Measurements from ENCODE around the gene MANSC4.
"Not testable (repeated sequence)": the region's sequence is repeated elsewhere in the genome, so short reads cannot be mapped to it uniquely, and the experiment has no call there.

The MANSC4 gene

DNA sequence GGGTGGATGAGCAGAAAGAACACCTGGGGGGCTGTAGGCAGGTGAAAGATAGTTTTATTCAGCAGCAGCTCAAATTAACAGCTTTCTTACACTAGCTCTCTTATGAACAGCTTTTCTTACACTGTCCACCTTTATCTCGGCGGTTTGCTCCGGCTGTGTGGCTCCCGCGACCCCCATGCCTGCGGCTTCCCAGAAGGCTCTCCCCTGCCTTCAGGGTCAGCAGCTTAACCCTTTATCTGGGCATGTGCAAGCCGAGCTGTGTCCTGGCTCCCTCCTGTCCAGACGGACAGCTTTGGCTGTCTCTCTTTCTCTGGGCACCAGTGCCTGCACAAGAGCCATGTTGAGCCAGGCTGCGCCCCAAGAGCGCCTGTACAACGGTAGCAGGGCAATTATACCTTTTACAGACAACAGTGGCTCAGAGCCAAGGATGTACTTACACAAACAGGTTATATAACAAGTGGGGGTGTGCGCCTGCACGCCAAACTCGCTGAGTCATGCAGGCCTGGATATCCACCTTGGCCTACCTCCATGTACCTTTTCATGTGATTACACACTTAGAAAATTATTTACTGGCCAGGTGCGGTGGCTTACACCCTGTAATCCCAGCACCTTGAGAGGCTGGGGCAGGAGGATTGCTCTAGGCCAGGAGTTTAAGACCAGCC, 28.5 kb downstream of the MANSC4 start:
- TF ChIP-seq, protein P1, sequence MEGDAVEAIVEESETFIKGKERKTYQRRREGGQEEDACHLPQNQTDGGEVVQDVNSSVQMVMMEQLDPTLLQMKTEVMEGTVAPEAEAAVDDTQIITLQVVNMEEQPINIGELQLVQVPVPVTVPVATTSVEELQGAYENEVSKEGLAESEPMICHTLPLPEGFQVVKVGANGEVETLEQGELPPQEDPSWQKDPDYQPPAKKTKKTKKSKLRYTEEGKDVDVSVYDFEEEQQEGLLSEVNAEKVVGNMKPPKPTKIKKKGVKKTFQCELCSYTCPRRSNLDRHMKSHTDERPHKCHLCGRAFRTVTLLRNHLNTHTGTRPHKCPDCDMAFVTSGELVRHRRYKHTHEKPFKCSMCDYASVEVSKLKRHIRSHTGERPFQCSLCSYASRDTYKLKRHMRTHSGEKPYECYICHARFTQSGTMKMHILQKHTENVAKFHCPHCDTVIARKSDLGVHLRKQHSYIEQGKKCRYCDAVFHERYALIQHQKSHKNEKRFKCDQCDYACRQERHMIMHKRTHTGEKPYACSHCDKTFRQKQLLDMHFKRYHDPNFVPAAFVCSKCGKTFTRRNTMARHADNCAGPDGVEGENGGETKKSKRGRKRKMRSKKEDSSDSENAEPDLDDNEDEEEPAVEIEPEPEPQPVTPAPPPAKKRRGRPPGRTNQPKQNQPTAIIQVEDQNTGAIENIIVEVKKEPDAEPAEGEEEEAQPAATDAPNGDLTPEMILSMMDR (IDR thresholded peaks at IDR 0.05; ENCODE audit: low read depth, low read length) = no peak
- Histone ChIP-seq H3K36me3 (peaks cover 11% of the 10 kb centered on the region), H3K9me3 (ENCODE audit: severe bottlenecking) (no peaks in the 10 kb centered on the region), H3K27me3 (ENCODE audit: insufficient read depth, low read depth, severe bottlenecking) (no peaks in the 10 kb centered on the region), H3K4me3 (ENCODE audit: low read depth, low read length) (no peak overlapping the region), H3K27ac (no peak overlapping the region)
- no peak for DNase-seq

DNA sequence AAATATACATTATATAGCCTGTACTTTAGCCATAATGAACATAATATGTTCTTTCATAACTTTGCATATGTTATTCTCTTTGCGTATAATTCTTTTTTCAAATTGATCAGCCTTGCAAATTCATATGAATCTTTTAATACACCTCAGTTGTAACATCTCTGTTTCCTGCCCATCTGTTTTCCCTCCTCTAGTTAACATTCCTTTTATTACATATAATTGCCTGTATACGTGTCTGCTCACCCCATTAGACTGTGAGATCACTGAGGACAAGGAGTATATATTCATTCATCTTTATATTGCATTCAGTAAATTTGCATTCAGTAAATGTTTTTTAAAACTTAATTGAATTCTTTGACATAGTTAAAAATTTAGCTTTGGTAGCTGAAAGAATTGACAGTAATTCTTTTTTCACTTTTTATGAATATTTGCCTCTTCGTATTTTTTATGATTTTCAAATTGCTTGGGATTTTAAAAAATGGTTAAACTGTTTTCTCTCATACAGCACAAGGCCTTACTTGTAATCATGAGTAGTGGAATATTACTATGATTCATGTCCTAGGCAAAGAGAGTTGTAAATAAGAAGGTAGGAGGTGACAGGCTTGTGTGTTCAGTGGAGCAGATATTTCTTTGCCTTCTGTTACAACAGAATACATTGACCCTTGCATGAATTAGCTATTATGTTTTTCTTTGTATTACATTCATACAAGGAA, 32.8 kb downstream of the MANSC4 start:
- no peaks in the 10 kb centered on the region for H3K27me3 ChIP-seq (ENCODE audit: insufficient read depth, low read depth, severe bottlenecking)
- no peak overlapping the region for H3K27ac ChIP-seq
- TF ChIP-seq, protein P1 (IDR thresholded peaks at IDR 0.05; ENCODE audit: low read depth, low read length) = no peak
- H3K9me3 ChIP-seq (ENCODE audit: severe bottlenecking) = no peaks in the 10 kb centered on the region
- peaks cover 4% of the 10 kb centered on the region for H3K36me3 ChIP-seq
- no peak overlapping the region for H3K4me3 ChIP-seq (ENCODE audit: low read depth, low read length)
- no peak for DNase-seq

DNA sequence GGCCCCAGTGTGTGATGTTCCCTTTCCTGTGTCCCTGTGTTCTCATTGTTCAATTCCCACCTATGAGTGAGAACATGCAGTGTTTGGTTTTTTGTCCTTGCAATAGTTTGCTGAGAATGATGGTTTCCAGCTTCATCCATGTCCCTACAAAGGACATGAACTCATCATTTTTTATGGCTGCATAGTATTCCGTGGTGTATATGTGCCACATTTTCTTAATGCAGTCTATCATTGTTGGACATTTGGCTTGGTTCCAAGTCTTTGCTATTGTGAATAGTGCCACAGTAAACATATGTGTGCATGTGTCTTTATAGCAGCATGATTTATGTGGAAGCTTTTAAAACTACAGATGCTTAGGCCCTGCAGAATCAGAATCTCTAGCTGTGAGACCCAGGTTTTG, 34.3 kb downstream of the MANSC4 start:
- not testable (repeated sequence) for H3K36me3 ChIP-seq; DNase-seq; H3K27me3 ChIP-seq (ENCODE audit: insufficient read depth, low read depth, severe bottlenecking); H3K4me3 ChIP-seq (ENCODE audit: low read depth, low read length); H3K27ac ChIP-seq; H3K9me3 ChIP-seq (ENCODE audit: severe bottlenecking)

DNA sequence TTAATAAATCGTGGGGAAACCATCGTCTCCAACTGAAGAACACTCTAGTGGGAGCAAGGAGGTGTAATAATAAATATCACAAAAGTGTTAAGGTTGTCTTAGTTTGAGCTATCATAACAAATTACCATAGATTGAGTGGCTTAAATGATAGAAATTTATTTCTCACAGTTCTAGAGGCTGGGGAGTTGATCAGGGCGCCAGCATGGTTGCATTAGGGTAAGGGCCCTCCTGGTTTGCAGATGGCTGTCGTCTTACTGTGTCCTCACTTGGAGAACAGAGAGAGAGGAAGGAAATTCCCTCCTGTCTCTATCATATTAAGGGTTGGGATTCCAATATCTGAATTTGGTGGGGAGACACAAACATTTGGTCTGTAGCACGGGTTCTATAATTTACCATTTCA, 36.4 kb downstream of the MANSC4 start:
- no peaks in the 10 kb centered on the region for H3K27me3 ChIP-seq (ENCODE audit: insufficient read depth, low read depth, severe bottlenecking)
- no peak overlapping the region for H3K4me3 ChIP-seq (ENCODE audit: low read depth, low read length)
- TF ChIP-seq, protein P1 (IDR thresholded peaks at IDR 0.05; ENCODE audit: low read depth, low read length) = no peak
- H3K9me3 ChIP-seq (ENCODE audit: severe bottlenecking) = no peaks in the 10 kb centered on the region
- H3K36me3 ChIP-seq = peaks cover 14% of the 10 kb centered on the region
- DNase-seq = no peak
- H3K27ac ChIP-seq = no peak overlapping the region

DNA sequence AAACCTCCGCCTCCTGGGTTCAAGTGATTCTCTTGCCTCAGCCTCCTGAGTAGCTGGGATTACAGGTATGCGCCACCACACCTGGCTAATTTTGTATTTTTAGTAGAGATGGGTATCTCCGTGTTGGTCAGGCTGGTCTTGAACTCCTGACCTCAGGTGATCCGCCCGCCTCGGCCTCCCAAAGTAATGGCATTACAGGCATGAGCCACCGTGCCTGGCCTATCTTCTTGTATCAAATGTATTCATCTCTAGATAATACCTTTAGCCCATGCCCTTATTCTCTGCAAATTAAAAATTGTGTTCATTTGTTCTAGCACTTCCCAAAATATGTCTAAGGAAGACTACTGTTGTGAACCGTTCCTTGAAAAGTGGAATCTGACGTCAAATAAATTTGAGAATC, 45.7 kb downstream of the MANSC4 start:
- H3K36me3 ChIP-seq = peaks cover 17% of the 10 kb centered on the region

DNA sequence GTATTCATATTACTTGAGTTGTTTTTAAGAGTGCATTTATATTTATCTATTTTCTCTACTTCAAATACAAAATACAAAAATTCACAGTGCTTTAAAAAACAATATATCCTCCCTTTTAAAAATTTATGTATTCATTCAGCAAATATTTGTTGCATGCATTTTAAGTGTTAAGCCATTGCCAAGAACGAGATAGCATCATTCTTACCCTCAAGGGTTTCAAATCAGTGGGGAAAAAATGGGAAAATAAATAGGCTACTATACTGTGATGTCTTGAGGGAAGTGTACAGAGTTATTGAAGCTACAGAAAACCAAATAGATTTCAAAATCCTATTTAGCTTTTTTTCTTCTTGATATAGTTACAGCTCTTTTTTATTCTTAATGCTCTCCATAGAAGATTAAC, 46.2 kb downstream of the MANSC4 start:
- H3K9me3 ChIP-seq (ENCODE audit: severe bottlenecking) = no peaks in the 10 kb centered on the region
- H3K36me3 ChIP-seq = peaks cover 12% of the 10 kb centered on the region
- no peak overlapping the region for H3K4me3 ChIP-seq (ENCODE audit: low read depth, low read length)
- no peak for DNase-seq
- no peaks in the 10 kb centered on the region for H3K27me3 ChIP-seq (ENCODE audit: insufficient read depth, low read depth, severe bottlenecking)
- H3K27ac ChIP-seq = no peak overlapping the region
- TF ChIP-seq, protein P1 (IDR thresholded peaks at IDR 0.05; ENCODE audit: low read depth, low read length) = no peak

More for the DNA sequence above, 45.7 kb downstream of the MANSC4 start:
- not testable (repeated sequence) for H3K4me3 ChIP-seq (ENCODE audit: low read depth, low read length); DNase-seq; H3K27ac ChIP-seq; H3K9me3 ChIP-seq (ENCODE audit: severe bottlenecking); H3K27me3 ChIP-seq (ENCODE audit: insufficient read depth, low read depth, severe bottlenecking)

All from WERI-Rb-1 (cell line).